HepG2 (cell line): ENCODE data around the gene UBAP2L. TPM values are rescaled to one million over a fixed set of nuclear protein-coding genes. Genes with fewer than 3 reads are reported as not detected.

ENCODE experiments used
- ATAC-seq: fragments of 200-7000 bp; cut with Tn5 transposase; 3 replicates; pipeline ENCODE4 v1.9.1; 2020; ENCODE audit warnings: mild to moderate bottlenecking, moderate library complexity
- BruUV-seq: library from RNA; stranded (reverse); fragments of 400-500 nt; replicated peaks from 2 replicates; lab custom pipeline; 2021; lab: Mats Ljungman, UMichigan
- CTCF ChIA-PET: fragments of 300-600 bp; formaldehyde crosslinking; extraction: SDS; loops from one replicate; lab custom pipeline; 2021; ENCODE audit warnings: low total read pairs, inconsistent platforms, low intra/inter-chr PET ratio; lab: Yijun Ruan, JAX
- POLR2A ChIA-PET: fragments of 350-600 bp; sonication (Branson Sonifier 250); formaldehyde crosslinking; loops from one replicate; lab custom pipeline; 2020; ENCODE audit warnings: antibody characterized with exemption, inconsistent platforms; lab: Yijun Ruan, JAX
- DNase-seq: peaks from one replicate; pipeline ENCODE4 v3.0.0-alpha.2; 2015; ENCODE audit warnings: low spot score
- FAIRE-seq: peaks from 3 replicates; lab custom pipeline; 2011; peaks lifted over from hg19 to GRCh38; lab: Jason Lieb, UNC
- H2AFZ ChIP-seq: one replicate; pipeline ENCODE4 v1.6.1; 2011; ENCODE audit warnings: low read length, inconsistent platforms
- H3K27ac ChIP-seq: fragments of 300-600 bp; 3 replicates; pipeline ENCODE4 v1.8.0; 2011; ENCODE audit warnings: mixed run types, mild to moderate bottlenecking, mixed read lengths, low read length, inconsistent platforms; ENCODE audit not compliant: insufficient read depth; ENCODE audit errors: extremely low read length
- H3K27me3 ChIP-seq, 2 experiments: fragments of 200-600 bp in 1 of 2; 2 replicates in 1 of 2; 3 replicates in 1 of 2; pipeline versions ENCODE4 v1.6.0 to v1.8.0; 2011; ENCODE audit warnings: low read length in 2 of 2, mild to moderate bottlenecking in 2 of 2, moderate library complexity in 2 of 2, inconsistent platforms in 1 of 2; ENCODE audit not compliant: insufficient read depth in 2 of 2, control insufficient read depth in 1 of 2
- H3K36me3 ChIP-seq, 2 experiments: fragments of 200-600 bp in 1 of 2; replicated peaks in 1 of 2; 2 replicates in 1 of 2; 3 replicates in 1 of 2; pipeline versions ENCODE4 v1.5.1 to v1.8.0; 2011; ENCODE audit warnings: low read length in 2 of 2, inconsistent platforms in 1 of 2; ENCODE audit not compliant: insufficient read depth in 2 of 2, control insufficient read depth in 1 of 2
- H3K4me1 ChIP-seq: 2 replicates; pipeline ENCODE4 v1.5.1; 2012; ENCODE audit warnings: low read length, inconsistent platforms; ENCODE audit not compliant: insufficient read depth
- H3K4me2 ChIP-seq: 2 replicates; pipeline ENCODE4 v1.6.0; 2011; ENCODE audit warnings: low read depth, low read length, inconsistent platforms
- H3K4me3 ChIP-seq, 3 experiments: fragments of 200-600 bp in 1 of 3; sonication (generic), shearing (Covaris generic) in 1 of 3; replicated peaks in 1 of 3; 2 replicates each; pipeline ENCODE4 v1.5.1; 2011 to 2016; ENCODE audit warnings: low read length in 3 of 3, inconsistent platforms in 2 of 3, low read depth in 2 of 3, mild to moderate bottlenecking in 2 of 3, control low read depth in 1 of 3, mixed read lengths in 1 of 3; ENCODE audit not compliant: insufficient read depth in 1 of 3
- H3K79me2 ChIP-seq: one replicate; pipeline ENCODE4 v1.6.1; 2011; ENCODE audit warnings: low read length, inconsistent platforms; ENCODE audit not compliant: insufficient read depth
- H3K9ac ChIP-seq: 2 replicates; pipeline ENCODE4 v1.6.0; 2011; ENCODE audit warnings: mild to moderate bottlenecking, low read depth, low read length, inconsistent platforms; ENCODE audit not compliant: insufficient read depth
- H3K9me3 ChIP-seq: 2 replicates; pipeline ENCODE4 v1.5.1; 2012; ENCODE audit warnings: mild to moderate bottlenecking, low read length
- H4K20me1 ChIP-seq: 2 replicates; pipeline ENCODE4 v1.6.0; 2011; ENCODE audit warnings: inconsistent platforms, mild to moderate bottlenecking, low read length, moderate library complexity; ENCODE audit not compliant: insufficient read depth
- DRAP1 ChIP-seq: IDR thresholded peaks from 2 replicates; pipeline ENCODE4 v1.6.1; 2016; ENCODE audit warnings: missing genetic modification reagents, missing compliant biosample characterization
- ESRRA ChIP-seq: sonication (generic); formaldehyde crosslinking; IDR thresholded peaks from 2 replicates; pipeline ENCODE4 v1.5.1; 2020; ENCODE audit warnings: mild to moderate bottlenecking, low read depth, missing genetic modification reagents
- HNF4G ChIP-seq, 2 experiments: sonication (generic) in 1 of 2; formaldehyde crosslinking in 1 of 2; IDR thresholded peaks; 2 replicates each; pipeline versions ENCODE4 v1.4.0 to v1.6.1; 2011 to 2020; ENCODE audit warnings: borderline replicate concordance in 2 of 2, low read depth in 2 of 2, mild to moderate bottlenecking in 2 of 2, low read length in 1 of 2, missing genetic modification reagents in 1 of 2, moderate library complexity in 1 of 2
- KAT7 ChIP-seq: IDR thresholded peaks from 2 replicates; pipeline ENCODE4 v1.6.1; 2018; ENCODE audit warnings: borderline replicate concordance, missing compliant biosample characterization
- POGZ ChIP-seq: sonication (generic); formaldehyde crosslinking; IDR thresholded peaks from 2 replicates; pipeline ENCODE4 v1.4.0; 2020; ENCODE audit warnings: mild to moderate bottlenecking, missing genetic modification reagents
- POLR2A ChIP-seq, 2 experiments: IDR thresholded peaks; 2 replicates each; pipeline ENCODE4 v1.6.1; 2011; ENCODE audit warnings: low read depth in 2 of 2, low read length in 2 of 2, mild to moderate bottlenecking in 1 of 2, moderate library complexity in 1 of 2; ENCODE audit not compliant: insufficient read depth in 1 of 2
- TFDP2 ChIP-seq: sonication (generic); formaldehyde crosslinking; IDR thresholded peaks from 2 replicates; pipeline ENCODE4 v1.4.0; 2020; ENCODE audit warnings: missing genetic modification reagents
- ZNF143 ChIP-seq: sonication (generic); formaldehyde crosslinking; IDR thresholded peaks from 2 replicates; pipeline ENCODE4 v1.4.0; 2020; ENCODE audit warnings: missing genetic modification reagents
- ZNF232 ChIP-seq: sonication (generic); formaldehyde crosslinking; IDR thresholded peaks from 2 replicates; pipeline ENCODE4 v1.4.0; 2020; ENCODE audit warnings: missing genetic modification reagents, borderline replicate concordance
- ZNF329 ChIP-seq: sonication (generic); formaldehyde crosslinking; IDR thresholded peaks from 2 replicates; pipeline ENCODE4 v1.9.0; 2021; ENCODE audit warnings: low read depth, mild to moderate bottlenecking, missing genetic modification reagents
- ZNF510 ChIP-seq: sonication (generic); formaldehyde crosslinking; IDR thresholded peaks from 2 replicates; pipeline ENCODE4 v1.4.0; 2020; ENCODE audit warnings: low read depth, mild to moderate bottlenecking, missing genetic modification reagents
- ZNF543 ChIP-seq: sonication (generic); formaldehyde crosslinking; IDR thresholded peaks from 2 replicates; pipeline ENCODE4 v1.4.0; 2020; ENCODE audit warnings: mild to moderate bottlenecking, missing genetic modification reagents
- ZNF766 ChIP-seq: sonication (generic); formaldehyde crosslinking; IDR thresholded peaks from 2 replicates; pipeline ENCODE4 v1.5.0; 2020; ENCODE audit warnings: missing genetic modification reagents, borderline replicate concordance
- WGBS: methylation state at CpG from one replicate; pipeline ENCODE4 v1.1.6; 2017; ENCODE audit warnings: low lambda C conversion rate; 5-methylcytosine and 5-hydroxymethylcytosine counted together
- in situ Hi-C: cut with HindIII; loops from 2 replicates; pipeline ENCODE4 v1.10.0; 2017; ENCODE audit warnings: low pct_unique_long_range_greater_than_20kb; ENCODE audit not compliant: extremely low pct_ligation_motif_present
- intact Hi-C: fragments of 100-400 bp; cut with micrococcal nuclease; formaldehyde crosslinking; loops from one replicate; pipeline ENCODE4 v1.10.0; 2022; ENCODE audit not compliant: unreplicated experiment
- polyA plus RNA-seq, 8 experiments: library from polyadenylated mRNA; depleted of rRNA in 3 of 8; stranded (reverse) in 7 of 8; unstranded in 1 of 8; fragments of >200 nt; fragmentation: Illumina TruSeq in 4 of 8; extraction: Trizol in 4 of 8; gene quantifications; 2 replicates each; pipeline versions ENCODE4 v1.2.1 to v1.2.3, GENCODE V29; 2011 to 2016; ENCODE audit warnings: low read depth in 4 of 8, missing spikeins in 1 of 8, mixed read lengths in 1 of 8; ENCODE audit not compliant: insufficient read depth in 1 of 8
- total RNA-seq, 5 experiments: library from RNA; depleted of rRNA; stranded (reverse); fragments of >200 nt; fragmentation: Illumina TruSeq; extraction: Trizol; gene quantifications; 2 replicates each; pipeline ENCODE4 v1.2.3, GENCODE V29; 2016; ENCODE audit warnings: low read depth in 1 of 5
- TF ChIP-seq, protein P1 (sequence below): sonication (generic); formaldehyde crosslinking; conservative IDR thresholded peaks from 2 replicates; pipeline ENCODE4 v1.8.1; 2023; ENCODE audit warnings: missing genetic modification reagents

The UBAP2L gene
- total and polyA plus RNA-seq, 2 of the 13 experiments (the other 11 are each of a cell fraction or from before 2014, with no cell fraction given) = 74.2 to 159 TPM

- BruUV-seq = no TSS peak
- in situ Hi-C loops = loop anchor here (5.0 kb wide), 2 partner anchors 92 to 157 kb away; partner anchors contain the start of gene HAX1
Measured at GRCh38 chr1:154179946-154180687, 40.6 kb upstream of the UBAP2L start.

DNA sequence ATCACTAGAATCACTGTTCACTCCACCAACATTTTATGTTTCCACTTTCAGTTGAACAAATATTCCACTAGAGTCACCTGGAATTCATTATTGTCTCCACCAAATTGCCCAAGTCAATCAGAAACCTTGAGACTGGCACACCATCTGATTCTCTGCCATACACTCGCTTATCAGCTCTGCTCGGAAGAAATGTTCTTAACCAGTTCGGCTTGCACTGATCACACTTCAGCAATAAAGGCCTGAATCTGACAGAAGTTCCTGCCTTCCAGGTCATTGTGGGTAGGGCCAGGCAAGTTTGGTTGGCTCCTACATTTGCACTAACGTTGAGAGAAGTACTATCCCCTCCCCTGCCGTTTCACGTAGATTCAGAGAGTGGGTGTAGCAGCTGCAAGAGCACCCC is 38.8 kb upstream of the UBAP2L start:
- intact Hi-C loops = no loop called here
- FAIRE-seq = no peak
- TF ChIP-seq ESRRA (CRISPR knock-in tag) (0 out of 2 replicates have a peak, but pooled peaks have one; percentile 16), POGZ (CRISPR knock-in tag) (no peak), ZNF510 (peak; percentile 2; the same call in 1 of the 2 replicates), ZNF543 (CRISPR knock-in tag) (0 out of 2 replicates have a peak, but pooled peaks have one; percentile 2), ZNF329 (CRISPR knock-in tag) (no peak), TFDP2 (CRISPR knock-in tag) (0 out of 2 replicates have a peak, but pooled peaks have one; percentile 7), POLR2A (IDR thresholded peaks at IDR 0.05; ENCODE audit: insufficient read depth in 1 of 2, low read depth in 2 of 2, low read length in 2 of 2) (0 out of 4 replicates have a peak, but pooled peaks of 1 of the 2 experiments have one; percentile 11), KAT7 (CRISPR knock-in tag) (no peak), DRAP1 (CRISPR knock-in tag) (0 out of 2 replicates have a peak, but pooled peaks have one; percentile 13), ZNF143 (CRISPR knock-in tag) (peak; percentile 27; the same call in 1 of the 2 replicates), ZNF232 (CRISPR knock-in tag) (0 out of 2 replicates have a peak, but pooled peaks have one; percentile 20)
- TF ChIP-seq, protein P1, sequence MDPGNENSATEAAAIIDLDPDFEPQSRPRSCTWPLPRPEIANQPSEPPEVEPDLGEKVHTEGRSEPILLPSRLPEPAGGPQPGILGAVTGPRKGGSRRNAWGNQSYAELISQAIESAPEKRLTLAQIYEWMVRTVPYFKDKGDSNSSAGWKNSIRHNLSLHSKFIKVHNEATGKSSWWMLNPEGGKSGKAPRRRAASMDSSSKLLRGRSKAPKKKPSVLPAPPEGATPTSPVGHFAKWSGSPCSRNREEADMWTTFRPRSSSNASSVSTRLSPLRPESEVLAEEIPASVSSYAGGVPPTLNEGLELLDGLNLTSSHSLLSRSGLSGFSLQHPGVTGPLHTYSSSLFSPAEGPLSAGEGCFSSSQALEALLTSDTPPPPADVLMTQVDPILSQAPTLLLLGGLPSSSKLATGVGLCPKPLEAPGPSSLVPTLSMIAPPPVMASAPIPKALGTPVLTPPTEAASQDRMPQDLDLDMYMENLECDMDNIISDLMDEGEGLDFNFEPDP (CRISPR knock-in tag) = 0 out of 2 replicates have a peak, but pooled peaks have one; percentile 11

More at GRCh38 chr1:154179946-154180687, 40.6 kb upstream of the UBAP2L start:
- DNase-seq (no peak), ATAC-seq (no peak), FAIRE-seq (no peak)
- H2AFZ ChIP-seq = no peak overlapping the region
- WGBS = 83% methylated on average over 3 of the region's 3 CpGs
- no peaks in the 10 kb centered on the region; a peak in 1 of 5 replicates for H3K27me3 ChIP-seq
- H3K36me3 ChIP-seq = peaks cover 10 to 16% of the 10 kb centered on the region in 2 experiments; a peak in 4 of 5 replicates
- CTCF ChIA-PET = no interaction called here
- peak overlapping the region; percentile 19; the same call in 1 of the 2 replicates for H3K9ac ChIP-seq
- H4K20me1 ChIP-seq = peaks cover 47% of the 10 kb centered on the region
- intact Hi-C loops = no loop called here
- POLR2A ChIA-PET = no interaction called here
- H3K27ac ChIP-seq = peak overlapping the region; percentile 49
- peaks cover 51% of the 10 kb centered on the region for H3K4me1 ChIP-seq
- peaks cover 75% of the 10 kb centered on the region for H3K79me2 ChIP-seq
- peak overlapping the region; percentile 78 for H3K4me2 ChIP-seq
- no peak for TF ChIP-seq HNF4G (IDR thresholded peaks at IDR 0.05; ENCODE audit: borderline replicate concordance, low read depth, low read length)
- no peak for TF ChIP-seq HNF4G (CRISPR knock-in tag; IDR thresholded peaks at IDR 0.05; ENCODE audit: borderline replicate concordance, low read depth)
- no peak for TF ChIP-seq POLR2A (IDR thresholded peaks at IDR 0.05; ENCODE audit: insufficient read depth in 1 of 2, low read depth in 2 of 2, low read length in 2 of 2)
- no peak for TF ChIP-seq ZNF766 (CRISPR knock-in tag)
- peak overlapping the region in 2 of 3 experiments; percentile 31 to 46; a peak in 2 of 6 replicates for H3K4me3 ChIP-seq
- H3K9me3 ChIP-seq = no peaks in the 10 kb centered on the region

More for the DNA sequence above, 38.8 kb upstream of the UBAP2L start:
- in situ Hi-C loops = loop anchor here (5.0 kb wide), 2 partner anchors 90 to 155 kb away; partner anchors contain the start of gene HAX1
- peak overlapping the region; percentile 81 for H3K9ac ChIP-seq
- H3K4me1 ChIP-seq = peaks cover 62% of the 10 kb centered on the region
- ChIA-PET POLR2A (interaction anchor here (0.7 to 0.8 kb wide), 2 partner anchors 12 to 144 kb away, joined by 4 to 6 read pairs; no protein-coding TSS in a partner anchor), CTCF (no interaction called here)
- H3K27ac ChIP-seq = peak overlapping the region; percentile 69
- H3K9me3 ChIP-seq = no peaks in the 10 kb centered on the region
- H3K36me3 ChIP-seq = peaks cover 4 to 5% of the 10 kb centered on the region in 2 experiments; a peak in 3 of 5 replicates
- no peak overlapping the region for H2AFZ ChIP-seq
- peak overlapping the region; percentile 91 for H3K4me2 ChIP-seq
- no peak; the same call in 2 of the 3 replicates for ATAC-seq
- 0% methylated on average over 6 of the region's 6 CpGs for WGBS
- TSS peak; percentile 45 for BruUV-seq
- H3K27me3 ChIP-seq = no peaks in the 10 kb centered on the region; a peak in 1 of 5 replicates
- no peak for DNase-seq
- H3K79me2 ChIP-seq = peaks cover 58% of the 10 kb centered on the region
- peak overlapping the region; percentile 88 to 98 (median 90) for H3K4me3 ChIP-seq
- H4K20me1 ChIP-seq = peaks cover 47% of the 10 kb centered on the region
